KBM-7 (cell line): ENCODE measurements around the gene SYTL1.
"Not testable (repeated sequence)": the region's sequence is repeated elsewhere in the genome, so short reads cannot be mapped to it uniquely, and the experiment has no call there.

Source experiments
- DNase-seq: peaks from one replicate; pipeline ENCODE4 v3.0.0-alpha.2; 2015
- in situ Hi-C: fragments of 300-500 bp; cut with MboI; formaldehyde crosslinking; loops from 2 replicates; pipeline ENCODE4 v1.14.3; 2020; ENCODE audit warnings: low sequenced_read_pairs, low pct_unique_long_range_greater_than_20kb, mixed read lengths

The SYTL1 gene

GRCh38 chr1:27379564-27380122, 37.8 kb downstream of the SYTL1 start:
- in situ Hi-C loops, result loop anchor here (10.0 to 25.0 kb wide), 2 partner anchors 65 to 267 kb away; no protein-coding TSS in a partner anchor
- no peak for DNase-seq

GRCh38 chr1:27380224-27380623, 38.4 kb downstream of the SYTL1 start:
- DNase-seq, result no peak
- in situ Hi-C loops, result loop anchor here (25.0 kb wide), 1 partner anchor 268 kb away; no protein-coding TSS in a partner anchor

DNA sequence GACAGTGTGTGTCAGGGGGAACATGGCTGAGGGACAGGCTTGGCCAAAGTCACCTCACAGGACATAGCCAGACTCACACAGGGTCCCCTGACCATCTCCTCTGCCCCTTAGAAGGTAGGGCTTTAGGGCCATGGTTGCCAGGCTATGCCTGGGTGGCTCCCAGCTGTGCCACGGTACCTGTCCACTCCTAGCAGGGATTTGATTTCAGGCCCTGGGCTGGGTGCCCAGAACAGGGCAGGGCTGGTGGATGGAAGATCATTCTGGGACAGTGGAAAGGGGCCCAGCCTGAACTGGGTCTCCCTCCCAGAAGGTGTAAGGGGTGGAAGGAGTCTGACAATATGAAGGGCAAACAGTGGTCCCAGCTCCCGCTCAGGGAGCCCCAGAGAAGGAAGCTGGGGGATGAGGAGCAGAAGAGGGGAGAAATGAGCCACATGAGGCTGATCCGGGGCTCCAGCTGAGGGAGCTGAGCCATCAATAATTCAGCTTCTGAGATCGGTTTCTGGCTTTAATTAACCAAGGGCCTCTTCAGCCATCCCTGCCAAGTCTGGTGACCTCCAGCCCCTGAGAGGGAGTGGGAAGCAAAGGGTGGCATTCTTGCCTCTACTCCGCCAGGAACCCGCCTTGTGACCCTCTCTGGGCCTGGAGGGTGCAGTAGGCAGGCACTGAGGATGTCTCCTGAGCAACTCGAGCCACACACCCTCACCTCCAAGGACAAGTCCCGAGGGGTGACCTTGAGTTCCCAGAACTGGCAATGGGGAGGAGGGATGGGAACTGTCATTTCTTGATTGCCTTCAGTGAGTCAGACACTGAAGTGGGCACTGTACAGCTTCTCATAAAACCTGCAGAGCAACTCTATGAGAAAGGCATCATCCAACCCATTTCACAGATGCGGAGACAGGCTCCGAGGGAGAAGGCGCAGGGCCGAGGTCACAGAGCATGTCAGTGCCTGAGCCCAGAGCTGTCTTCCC, 39.2 kb downstream of the SYTL1 start:
- in situ Hi-C loops, result loop anchor here (25.0 kb wide), 1 partner anchor 269 kb away; no protein-coding TSS in a partner anchor
- no peak for DNase-seq

DNA sequence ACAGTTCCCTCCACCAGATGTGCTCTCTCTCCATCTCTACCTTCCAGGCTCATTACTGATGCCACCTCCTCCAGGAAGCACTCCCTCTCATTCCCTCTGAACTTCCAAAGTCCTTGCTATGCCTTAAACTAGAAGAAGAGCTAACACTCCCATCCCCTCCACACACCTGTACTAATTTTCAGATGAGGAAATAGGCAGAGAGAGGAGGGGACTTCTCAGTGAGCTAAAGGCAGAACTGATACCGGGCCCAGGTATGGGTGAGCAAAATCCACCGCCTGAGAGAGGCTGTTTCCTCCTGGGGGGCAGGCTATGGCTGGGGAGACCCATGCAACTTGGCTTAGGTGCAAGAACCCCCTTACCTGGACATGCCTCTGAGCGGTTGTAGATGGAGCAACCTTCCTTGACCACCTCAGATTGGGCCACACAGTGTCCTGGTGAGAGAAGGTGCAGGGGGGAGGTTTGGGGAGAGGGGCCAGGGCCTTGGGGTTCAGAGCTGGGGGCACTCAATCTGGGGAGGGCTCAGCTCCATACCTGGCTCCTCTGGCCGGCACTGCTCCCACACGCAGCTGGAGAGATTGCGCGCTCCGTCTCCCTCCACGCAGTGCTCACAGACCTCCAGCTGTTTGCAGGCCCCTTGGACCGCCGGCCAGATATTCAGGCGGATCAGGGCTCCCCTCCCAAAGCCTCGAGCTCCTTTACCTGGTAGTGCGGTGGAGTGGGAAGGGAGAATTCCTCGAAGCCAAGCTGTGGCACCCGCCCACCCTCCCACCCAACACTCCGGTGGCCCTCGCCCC, 40.3 kb downstream of the SYTL1 start:
- no peak for DNase-seq
- in situ Hi-C loops, result loop anchor here (25.0 kb wide), 1 partner anchor 270 kb away; no protein-coding TSS in a partner anchor

- in situ Hi-C loops, result loop anchor here (25.0 kb wide), 1 partner anchor 271 kb away; no protein-coding TSS in a partner anchor
- DNase-seq, result no peak
Observed at GRCh38 chr1:27383039-27383605, 41.3 kb downstream of the SYTL1 start, which contains the start of gene CD164L2. CD164L2 (minus strand) TSS chr1:27383333; CDS start chr1:27383239, 94 bp downstream.

DNA sequence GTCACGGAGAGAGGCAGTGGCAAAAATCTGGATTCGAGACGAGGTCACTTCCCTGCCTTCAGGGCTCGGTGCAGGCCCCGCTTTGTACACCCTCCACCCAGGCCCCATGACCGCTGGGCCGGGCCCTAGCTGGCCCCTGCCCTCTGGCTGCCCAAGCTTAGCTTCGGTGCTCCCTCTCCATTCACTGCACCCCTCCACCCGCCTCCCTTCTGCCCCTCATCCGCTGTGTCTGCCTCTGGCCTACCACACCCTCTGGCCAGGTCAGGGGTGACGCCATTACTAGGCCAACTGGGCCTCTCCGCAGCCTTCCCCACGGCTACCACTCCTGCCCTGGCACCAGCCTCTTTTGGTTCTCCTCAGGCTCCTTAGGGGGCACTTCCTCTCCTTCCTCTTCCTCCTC, 41.8 kb downstream of the SYTL1 start:
- in situ Hi-C loops, result loop anchor here (25.0 kb wide), 1 partner anchor 271 kb away; no protein-coding TSS in a partner anchor
- DNase-seq, result no peak

DNA sequence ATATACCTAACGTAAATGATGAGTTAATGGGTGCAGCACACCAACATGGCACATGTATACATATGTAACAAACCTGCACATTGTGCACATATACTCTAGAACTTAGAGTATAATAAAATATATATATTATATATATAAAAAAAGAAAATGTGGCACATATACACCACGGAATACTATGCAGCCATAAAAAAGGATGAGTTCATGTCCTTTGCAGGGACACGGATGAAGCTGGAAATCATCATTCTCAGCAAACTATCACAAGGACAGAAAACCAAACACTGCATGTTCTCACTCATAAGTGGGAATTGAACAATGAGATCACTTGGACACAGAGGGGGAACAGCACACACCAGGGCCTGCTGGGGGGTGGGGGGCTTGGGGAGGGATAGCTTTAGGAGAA, 43.0 kb downstream of the SYTL1 start:
- not testable (repeated sequence) for DNase-seq
- in situ Hi-C loops, result loop anchor here (25.0 kb wide), 1 partner anchor 272 kb away; no protein-coding TSS in a partner anchor

- in situ Hi-C loops, result loop anchor here (25.0 kb wide), 1 partner anchor 276 kb away; no protein-coding TSS in a partner anchor
Observed at GRCh38 chr1:27388337-27389005, 46.6 kb downstream of the SYTL1 start.

DNA sequence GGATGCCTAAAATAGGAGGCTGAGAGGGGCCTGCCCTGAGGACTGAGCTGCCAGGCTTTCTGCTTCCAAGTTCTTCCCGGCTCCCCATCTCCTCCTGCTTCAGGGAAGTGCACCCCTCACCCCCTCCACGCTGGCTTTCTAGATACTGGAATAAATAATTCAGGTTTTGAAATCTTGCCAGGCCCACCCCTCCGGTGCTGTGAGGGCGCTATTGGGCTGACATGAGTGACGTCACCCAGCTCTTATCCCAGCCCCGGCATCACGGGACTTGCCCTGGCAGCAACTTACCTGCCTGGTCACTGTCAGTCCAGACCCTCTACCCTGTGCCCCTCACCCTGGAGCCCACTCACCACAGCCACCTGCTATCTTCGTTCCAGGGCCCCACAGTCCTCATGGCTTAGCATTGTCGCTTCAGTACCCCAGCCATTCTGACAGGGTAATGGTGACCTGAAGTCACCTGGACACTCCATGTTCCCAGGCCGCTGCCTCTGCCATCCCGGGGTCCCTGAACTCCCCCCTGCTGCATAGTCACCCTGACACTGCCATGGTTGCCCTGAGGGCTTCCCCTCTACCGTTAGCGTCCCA, 49.8 kb downstream of the SYTL1 start:
- DNase-seq, result no peak
- in situ Hi-C loops, result loop anchor here (25.0 kb wide), 1 partner anchor 279 kb away; no protein-coding TSS in a partner anchor

More at GRCh38 chr1:27388337-27389005, 46.6 kb downstream of the SYTL1 start:
- DNase-seq, result peak; percentile 73

DNA sequence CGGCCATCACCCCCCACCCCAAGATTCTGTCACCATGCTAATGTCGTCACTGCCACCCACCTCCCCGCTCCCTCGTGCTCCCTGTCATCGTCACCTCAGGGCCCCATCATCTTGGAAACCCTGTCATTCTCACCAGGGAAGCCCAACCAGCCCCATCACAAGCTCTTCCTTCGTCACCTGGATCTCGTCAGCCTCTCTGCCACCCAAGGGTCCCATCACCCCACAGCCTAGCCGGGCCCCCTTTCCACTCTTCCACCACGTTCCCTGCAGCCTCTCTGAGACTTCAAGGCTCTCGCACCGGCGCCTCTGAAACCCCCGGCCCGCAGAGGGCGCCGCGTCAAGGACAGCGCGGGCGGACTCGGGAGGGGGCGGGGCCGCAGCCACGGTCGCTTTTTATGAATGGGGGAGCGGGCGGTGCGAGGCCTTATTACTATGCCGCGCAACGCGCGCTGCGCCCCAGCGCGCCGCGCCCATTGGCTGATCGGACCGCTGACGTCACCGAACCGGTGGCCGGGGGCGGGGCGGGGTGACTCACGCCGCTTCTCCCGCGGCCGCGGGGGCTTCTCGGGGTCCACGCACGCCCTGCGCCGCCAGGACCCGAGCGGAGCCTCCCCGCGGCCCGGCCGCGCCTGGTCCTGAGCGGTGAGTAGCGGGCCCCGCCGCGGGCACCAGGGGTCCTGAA, 50.4 kb downstream of the SYTL1 start, which contains the start of gene GPR3:
TSS of gene GPR3 (plus strand) at position 527 of the 682 bp plus-strand sequence. CDS start 1,177 bp downstream, outside the sequence.
- peak; percentile 93 for DNase-seq
- in situ Hi-C loops, result loop anchor here (25.0 kb wide), 1 partner anchor 280 kb away; no protein-coding TSS in a partner anchor

- peak; percentile 32 for DNase-seq
- in situ Hi-C loops, result loop anchor here (25.0 kb wide), 1 partner anchor 281 kb away; no protein-coding TSS in a partner anchor
Observed at GRCh38 chr1:27392778-27393635, 51.2 kb downstream of the SYTL1 start.

DNA sequence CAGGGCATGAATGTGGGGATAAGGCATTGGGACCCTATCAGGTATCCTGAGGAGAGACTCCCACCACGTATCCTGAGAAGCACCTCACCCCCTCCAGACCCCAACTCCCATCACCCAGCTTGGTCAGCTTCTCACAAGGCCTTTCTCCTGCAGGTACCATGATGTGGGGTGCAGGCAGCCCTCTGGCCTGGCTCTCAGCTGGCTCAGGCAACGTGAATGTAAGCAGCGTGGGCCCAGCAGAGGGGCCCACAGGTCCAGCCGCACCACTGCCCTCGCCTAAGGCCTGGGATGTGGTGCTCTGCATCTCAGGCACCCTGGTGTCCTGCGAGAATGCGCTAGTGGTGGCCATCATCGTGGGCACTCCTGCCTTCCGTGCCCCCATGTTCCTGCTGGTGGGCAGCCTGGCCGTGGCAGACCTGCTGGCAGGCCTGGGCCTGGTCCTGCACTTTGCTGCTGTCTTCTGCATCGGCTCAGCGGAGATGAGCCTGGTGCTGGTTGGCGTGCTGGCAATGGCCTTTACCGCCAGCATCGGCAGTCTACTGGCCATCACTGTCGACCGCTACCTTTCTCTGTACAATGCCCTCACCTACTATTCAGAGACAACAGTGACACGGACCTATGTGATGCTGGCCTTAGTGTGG, 51.9 kb downstream of the SYTL1 start:
- DNase-seq, result no peak
- in situ Hi-C loops, result loop anchor here (25.0 kb wide), 1 partner anchor 281 kb away; no protein-coding TSS in a partner anchor

GRCh38 chr1:27394282-27394658, 52.4 kb downstream of the SYTL1 start:
- in situ Hi-C loops, result loop anchor here (25.0 kb wide), 1 partner anchor 282 kb away; no protein-coding TSS in a partner anchor
- DNase-seq, result no peak

- in situ Hi-C loops, result loop anchor here (25.0 kb wide), 1 partner anchor 283 kb away; no protein-coding TSS in a partner anchor
- no peak for DNase-seq
Observed at GRCh38 chr1:27394925-27395324, 53.1 kb downstream of the SYTL1 start.

DNA sequence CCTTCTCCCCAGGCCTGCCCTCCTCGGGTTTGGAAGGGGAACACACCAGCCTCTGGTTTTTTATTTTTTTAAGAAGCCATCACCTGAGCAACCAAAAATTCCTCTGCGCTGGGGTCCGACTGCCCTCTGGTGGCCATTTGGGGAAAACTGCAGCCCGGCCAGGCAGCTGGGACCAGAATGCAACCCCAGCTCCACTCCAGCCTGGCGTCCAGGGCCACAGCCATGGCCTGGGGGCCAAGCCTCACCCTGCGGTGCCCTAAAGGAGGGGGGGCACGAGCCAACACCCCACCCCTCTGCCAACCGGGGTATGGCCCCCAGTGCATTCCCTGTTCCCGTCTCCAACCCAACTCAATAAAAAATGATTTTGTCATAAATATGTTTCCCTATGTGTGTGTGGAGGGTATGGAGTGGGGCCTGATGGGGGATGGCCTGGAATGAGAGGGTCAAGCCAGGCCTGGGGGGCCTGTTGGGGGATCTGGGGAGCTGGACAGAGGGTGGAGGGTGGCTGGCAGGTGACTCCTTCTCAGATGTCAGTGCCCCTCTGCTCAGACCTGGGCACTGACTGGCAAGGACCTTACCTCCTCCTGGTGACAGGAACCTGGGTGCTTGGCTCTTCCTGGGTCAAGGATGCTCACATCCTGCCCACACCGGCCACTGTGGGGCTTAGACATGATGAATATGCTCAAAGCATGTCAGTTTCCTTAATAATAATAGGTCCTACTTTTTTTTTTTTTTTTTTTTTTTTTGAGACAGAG, 53.8 kb downstream of the SYTL1 start:
- in situ Hi-C loops, result loop anchor here (25.0 kb wide), 1 partner anchor 283 kb away; no protein-coding TSS in a partner anchor
- DNase-seq, result peak; percentile 91
